Caco-2 (cell line): Measurements from ENCODE around the gene TRMT10C. TPM values are rescaled to one million over a fixed set of nuclear protein-coding genes. Genes with fewer than 3 reads are reported as not detected.

Source experiments
- BruUV-seq: library from RNA; stranded (reverse); fragments of 400-500 nt; replicated peaks from 2 replicates; lab custom pipeline; 2021; lab: Mats Ljungman, UMichigan
- CTCF ChIA-PET: fragments of 300-600 bp; sonication (Branson Sonifier 250); formaldehyde crosslinking; loops from one replicate; lab custom pipeline; 2022; ENCODE audit warnings: antibody characterized with exemption; lab: Charles Lee
- POLR2A ChIA-PET: fragments of 300-600 bp; sonication (Branson Sonifier 250); formaldehyde crosslinking; loops from one replicate; lab custom pipeline; 2022; ENCODE audit warnings: antibody characterized with exemption; lab: Charles Lee
- DNase-seq, 2 experiments: peaks; one replicate each; pipeline versions ENCODE4 v3.0.0 to v3.0.0-alpha.2; 2020 to 2022
- H3K27me3 ChIP-seq: replicated peaks from 2 replicates; pipeline ENCODE4 v1.6.0; 2011; ENCODE audit warnings: low read length; ENCODE audit not compliant: control insufficient read depth, insufficient read depth
- H3K36me3 ChIP-seq: 2 replicates; pipeline ENCODE4 v1.5.1; 2011; ENCODE audit warnings: low read length; ENCODE audit not compliant: control insufficient read depth, insufficient read depth
- H3K4me1 ChIP-seq: fragments of 250-450 bp; sonication (Bioruptor Pico); 2 replicates; pipeline ENCODE4 v1.5.1; 2020; ENCODE audit warnings: mild to moderate bottlenecking
- H3K4me3 ChIP-seq: 2 replicates; pipeline ENCODE4 v1.5.1; 2011; ENCODE audit warnings: low read depth, mild to moderate bottlenecking, control low read depth, low read length
- H3K9me3 ChIP-seq: fragments of 250-450 bp; sonication (Bioruptor Pico); 2 replicates; pipeline ENCODE4 v1.5.1; 2020; ENCODE audit warnings: mild to moderate bottlenecking, moderate library complexity
- H3K27ac Mint-ChIP-seq: one replicate; pipeline ENCODE4 v1.8.0; 2022; ENCODE audit warnings: mixed read lengths; ENCODE audit not compliant: unreplicated experiment
- H3K27me3 Mint-ChIP-seq: one replicate; pipeline ENCODE4 v1.8.0; 2022; ENCODE audit warnings: mixed read lengths; ENCODE audit not compliant: insufficient read depth, unreplicated experiment
- H3K36me3 Mint-ChIP-seq: one replicate; pipeline ENCODE4 v1.8.0; 2022; ENCODE audit warnings: mild to moderate bottlenecking, mixed read lengths; ENCODE audit not compliant: insufficient read depth, unreplicated experiment
- H3K4me1 Mint-ChIP-seq: one replicate; pipeline ENCODE4 v1.8.0; 2022; ENCODE audit warnings: low read depth, mixed read lengths; ENCODE audit not compliant: unreplicated experiment
- H3K4me3 Mint-ChIP-seq: one replicate; pipeline ENCODE4 v1.8.0; 2022; ENCODE audit warnings: mild to moderate bottlenecking, moderate library complexity, mixed read lengths; ENCODE audit not compliant: unreplicated experiment
- H3K9me3 Mint-ChIP-seq: one replicate; pipeline ENCODE4 v1.8.0; 2022; ENCODE audit warnings: mixed read lengths; ENCODE audit not compliant: unreplicated experiment
- intact Hi-C: fragments of 100-400 bp; cut with micrococcal nuclease; formaldehyde crosslinking; loops from one replicate; pipeline ENCODE4 v1.10.0; 2022; ENCODE audit not compliant: unreplicated experiment
- total RNA-seq: library from RNA; stranded (reverse); gene quantifications from 2 replicates; pipeline ENCODE4 v1.2.3, GENCODE V29; 2022
- TF ChIP-seq, protein P1 (sequence below), 2 experiments: fragments of 200-600 bp in 1 of 2; IDR thresholded peaks; 1 replicate in 1 of 2; 2 replicates in 1 of 2; pipeline versions ENCODE4 v1.5.1 to v1.8.0; 2011 to 2022; ENCODE audit warnings: antibody characterized with exemption in 1 of 2, control low read depth in 1 of 2, inconsistent platforms in 1 of 2, low read depth in 1 of 2, low read length in 1 of 2, mild to moderate bottlenecking in 1 of 2, moderate library complexity in 1 of 2; ENCODE audit not compliant: insufficient read depth in 1 of 2, severe bottlenecking in 1 of 2, unreplicated experiment in 1 of 2

The TRMT10C gene
- total RNA-seq, 1 experiment from 2014 or later: 25.7 TPM

GRCh38 chr3:101567528-101568317 is 6.1 kb downstream of the TRMT10C start:
- H3K4me3 Mint-ChIP-seq: no peak overlapping the region
- H3K4me1 Mint-ChIP-seq: peaks cover 18% of the 10 kb centered on the region
- Histone ChIP-seq H3K27me3 (no peaks in the 10 kb centered on the region), H3K9me3 (no peaks in the 10 kb centered on the region), H3K36me3 (no peaks in the 10 kb centered on the region), H3K4me3 (no peak overlapping the region), H3K4me1 (peaks cover 20% of the 10 kb centered on the region)
- peaks cover 39% of the 10 kb centered on the region for H3K36me3 Mint-ChIP-seq
- ChIA-PET POLR2A (no interaction called here), CTCF (no interaction called here)
- no peaks in the 10 kb centered on the region for H3K27me3 Mint-ChIP-seq
- H3K27ac Mint-ChIP-seq: no peak overlapping the region
- BruUV-seq: no TSS peak
- no peak for DNase-seq
- intact Hi-C loops: no loop called here
- TF ChIP-seq, protein P1, sequence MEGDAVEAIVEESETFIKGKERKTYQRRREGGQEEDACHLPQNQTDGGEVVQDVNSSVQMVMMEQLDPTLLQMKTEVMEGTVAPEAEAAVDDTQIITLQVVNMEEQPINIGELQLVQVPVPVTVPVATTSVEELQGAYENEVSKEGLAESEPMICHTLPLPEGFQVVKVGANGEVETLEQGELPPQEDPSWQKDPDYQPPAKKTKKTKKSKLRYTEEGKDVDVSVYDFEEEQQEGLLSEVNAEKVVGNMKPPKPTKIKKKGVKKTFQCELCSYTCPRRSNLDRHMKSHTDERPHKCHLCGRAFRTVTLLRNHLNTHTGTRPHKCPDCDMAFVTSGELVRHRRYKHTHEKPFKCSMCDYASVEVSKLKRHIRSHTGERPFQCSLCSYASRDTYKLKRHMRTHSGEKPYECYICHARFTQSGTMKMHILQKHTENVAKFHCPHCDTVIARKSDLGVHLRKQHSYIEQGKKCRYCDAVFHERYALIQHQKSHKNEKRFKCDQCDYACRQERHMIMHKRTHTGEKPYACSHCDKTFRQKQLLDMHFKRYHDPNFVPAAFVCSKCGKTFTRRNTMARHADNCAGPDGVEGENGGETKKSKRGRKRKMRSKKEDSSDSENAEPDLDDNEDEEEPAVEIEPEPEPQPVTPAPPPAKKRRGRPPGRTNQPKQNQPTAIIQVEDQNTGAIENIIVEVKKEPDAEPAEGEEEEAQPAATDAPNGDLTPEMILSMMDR (IDR thresholded peaks at IDR 0.05; ENCODE audit: insufficient read depth in 1 of 2, low read depth in 1 of 2, low read length in 1 of 2, severe bottlenecking in 1 of 2, unreplicated experiment in 1 of 2): no peak
- H3K9me3 Mint-ChIP-seq: no peaks in the 10 kb centered on the region

DNA sequence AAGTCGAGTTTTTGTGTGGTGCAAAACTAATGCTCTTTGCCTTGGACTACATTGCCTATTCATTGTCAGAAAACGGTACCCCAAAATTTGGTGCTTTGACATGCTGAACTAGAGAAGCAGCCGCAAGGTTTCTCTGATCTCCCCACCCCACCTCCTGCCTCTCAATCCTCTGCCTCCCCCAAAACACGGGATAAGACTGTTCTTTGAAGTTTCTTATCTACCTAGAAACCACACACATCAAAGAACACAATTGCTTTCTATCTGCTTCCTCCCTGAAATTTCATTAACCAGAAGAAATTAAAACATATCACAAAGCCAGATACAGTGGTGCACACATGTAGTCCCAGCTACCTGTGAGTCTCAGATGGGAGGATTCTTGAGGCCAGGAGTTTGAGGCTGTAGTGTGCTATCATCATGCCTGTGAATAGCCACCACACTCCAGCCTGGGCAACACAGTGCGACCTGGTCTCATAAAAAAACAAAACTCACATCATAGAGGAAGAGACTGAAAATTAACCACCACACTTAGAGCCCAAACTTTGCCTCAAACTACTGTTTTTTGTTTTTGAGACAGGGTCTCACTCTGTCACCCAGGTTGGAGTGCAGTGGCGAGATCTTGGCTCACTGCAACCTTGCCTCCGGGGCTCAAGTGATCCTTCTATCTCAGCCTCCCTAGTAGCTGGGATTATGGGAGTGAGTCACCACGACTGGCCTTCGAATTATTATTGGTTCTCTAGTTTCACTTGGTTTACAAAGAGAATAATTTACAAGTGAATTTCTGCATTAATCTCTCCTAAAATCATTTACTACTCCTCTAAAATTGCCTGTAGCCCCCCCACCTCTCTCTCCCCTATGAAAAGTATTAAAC is 9.6 kb downstream of the TRMT10C start:
- no peak for DNase-seq
- Histone ChIP-seq H3K36me3 (no peaks in the 10 kb centered on the region), H3K4me3 (no peak overlapping the region), H3K4me1 (peaks cover 31% of the 10 kb centered on the region), H3K9me3 (no peaks in the 10 kb centered on the region), H3K27me3 (no peaks in the 10 kb centered on the region)
- no peaks in the 10 kb centered on the region for H3K27me3 Mint-ChIP-seq
- H3K4me1 Mint-ChIP-seq: peaks cover 18% of the 10 kb centered on the region
- intact Hi-C loops: no loop called here
- POLR2A ChIA-PET: no interaction called here
- CTCF ChIA-PET: no interaction called here
- BruUV-seq: no TSS peak
- peaks cover 26% of the 10 kb centered on the region for H3K36me3 Mint-ChIP-seq
- H3K4me3 Mint-ChIP-seq: no peak overlapping the region
- TF ChIP-seq, protein P1 (IDR thresholded peaks at IDR 0.05; ENCODE audit: insufficient read depth in 1 of 2, low read depth in 1 of 2, low read length in 1 of 2, severe bottlenecking in 1 of 2, unreplicated experiment in 1 of 2): no peak
- no peaks in the 10 kb centered on the region for H3K9me3 Mint-ChIP-seq
- no peak overlapping the region for H3K27ac Mint-ChIP-seq
